Kidney (tissue), 14 donors: Measurements from ENCODE around the gene GPRC5D. TPM values are rescaled to one million over a fixed set of nuclear protein-coding genes. Genes with fewer than 3 reads are reported as not detected.

Source experiments
- DNase-seq, 5 donors: peaks; one replicate each; pipeline ENCODE4 v3.0.0-alpha.2; 2013 to 2020
- FAIRE-seq: peaks from 2 replicates; lab custom pipeline; 2012; peaks lifted over from hg19 to GRCh38; lab: Jason Lieb, UNC
- H3K27ac ChIP-seq, 2 donors: one replicate each; pipeline ENCODE4 v1.7.0; 2013; ENCODE audit warnings: low read depth in 2 of 2, low read length in 2 of 2, inconsistent platforms in 1 of 2
- H3K27me3 ChIP-seq: one replicate; pipeline ENCODE4 v1.7.1; 2013; ENCODE audit warnings: low read length, inconsistent platforms; ENCODE audit not compliant: control insufficient read depth, insufficient read depth
- H3K36me3 ChIP-seq, 3 donors: one replicate each; pipeline versions ENCODE4 v1.7.0 to v1.7.1; 2013; ENCODE audit warnings: low read length in 3 of 3, control low read depth in 1 of 3, inconsistent platforms in 1 of 3; ENCODE audit not compliant: insufficient read depth in 3 of 3, control insufficient read depth in 2 of 3
- H3K4me1 ChIP-seq, 3 donors: one replicate each; pipeline versions ENCODE4 v1.7.0 to v1.7.1; 2013; ENCODE audit warnings: low read length in 3 of 3, inconsistent platforms in 1 of 3, low read depth in 1 of 3; ENCODE audit not compliant: control insufficient read depth in 2 of 3, insufficient read depth in 2 of 3
- H3K4me3 ChIP-seq, 3 donors: one replicate each; pipeline versions ENCODE4 v1.7.0 to v1.8.1; 2013; ENCODE audit warnings: low read length in 3 of 3, control low read depth in 1 of 3, inconsistent platforms in 1 of 3
- H3K9ac ChIP-seq, 3 donors: one replicate each; pipeline versions ENCODE4 v1.7.0 to v1.7.1; 2013; ENCODE audit warnings: low read length in 3 of 3, control low read depth in 1 of 3, inconsistent platforms in 1 of 3
- H3K9me3 ChIP-seq, 3 donors: one replicate each; pipeline versions ENCODE4 v1.7.0 to v1.7.1; 2013; ENCODE audit warnings: low read length in 3 of 3, control low read depth in 1 of 3, inconsistent platforms in 1 of 3; ENCODE audit not compliant: control insufficient read depth in 2 of 3, insufficient read depth in 1 of 3
- intact Hi-C: fragments of 100-400 bp; cut with DNase I; formaldehyde crosslinking; loops from one replicate; pipeline ENCODE4 v1.11.1; 2022
- polyA plus RNA-seq: library from polyadenylated mRNA; stranded (reverse); fragments of 350-450 nt; fragmentation: Illumina TruSeq; extraction: RNeasy Lipid Tissue Mini Kit (QIAGEN cat#74804); gene quantifications from one replicate; pipeline ENCODE4 v1.2.3, GENCODE V29; 2014; ENCODE audit warnings: low read depth, low replicate concordance; ENCODE audit not compliant: insufficient read depth
- total RNA-seq: library from RNA; stranded (reverse); fragmentation: NEBNext Ultra II Directional; extraction: Animal tissue kit (Norgen Biotek cat#: 25700); gene quantifications from one replicate; pipeline ENCODE4 v1.2.1, GENCODE V29; 2021
- TF ChIP-seq, protein P1 (sequence below): IDR thresholded peaks from 3 replicates; pipeline ENCODE4 v1.5.1; 2012; ENCODE audit warnings: mild to moderate bottlenecking, moderate library complexity, borderline replicate concordance; ENCODE audit not compliant: insufficient read depth; ENCODE audit errors: extremely low read depth
- donor health status: control.
- donor health status: control.
- donor health status: control.
- donor health status: control.
- donor health status: control.
- donor health status: DM: yes; HTN: yes; CAD: no.
- donor health status: Normal renal cell carcinoma (clear cell type).

GPRC5D gene
- total and polyA plus RNA-seq, 2 donors from 2014 or later, result 0.25 TPM; not detected in 1

DNA sequence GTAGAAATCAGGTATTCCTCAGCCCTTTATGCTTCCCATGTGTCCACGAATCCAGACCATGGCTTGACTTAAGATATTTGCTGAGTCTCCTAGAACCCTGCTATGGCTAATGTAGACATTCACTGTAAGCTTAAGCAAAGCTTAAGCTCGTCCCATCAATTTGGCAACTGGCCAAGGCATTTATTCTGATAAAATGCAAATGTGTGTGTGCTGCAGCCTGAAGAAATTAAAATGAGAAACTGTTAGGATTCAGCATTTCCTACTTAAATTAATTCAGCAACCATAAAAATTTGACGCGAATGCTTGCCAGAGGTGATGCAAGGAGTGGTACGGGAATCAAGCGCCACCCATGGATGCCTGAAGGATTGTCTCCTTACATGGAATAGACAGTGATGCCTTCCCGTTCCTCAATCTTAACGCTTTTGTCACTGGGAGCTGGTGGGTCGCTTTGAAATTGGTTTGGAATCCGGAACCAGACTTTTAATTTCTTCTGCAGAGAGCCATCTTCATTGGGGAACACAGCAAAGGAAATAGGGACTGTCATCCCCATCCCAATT is 34.9 kb upstream of the GPRC5D start:
- Histone ChIP-seq H3K4me3 (no peak overlapping the region), H3K4me1 (peaks cover 0 to 2% (median 0%) of the 10 kb centered on the region in 3 donors), H3K27ac (no peak overlapping the region), H3K27me3 (no peaks in the 10 kb centered on the region), H3K9ac (no peak overlapping the region), H3K36me3 (peaks cover 2 to 28% (median 22%) of the 10 kb centered on the region in 3 donors), H3K9me3 (no peaks in the 10 kb centered on the region)
- TF ChIP-seq, protein P1, sequence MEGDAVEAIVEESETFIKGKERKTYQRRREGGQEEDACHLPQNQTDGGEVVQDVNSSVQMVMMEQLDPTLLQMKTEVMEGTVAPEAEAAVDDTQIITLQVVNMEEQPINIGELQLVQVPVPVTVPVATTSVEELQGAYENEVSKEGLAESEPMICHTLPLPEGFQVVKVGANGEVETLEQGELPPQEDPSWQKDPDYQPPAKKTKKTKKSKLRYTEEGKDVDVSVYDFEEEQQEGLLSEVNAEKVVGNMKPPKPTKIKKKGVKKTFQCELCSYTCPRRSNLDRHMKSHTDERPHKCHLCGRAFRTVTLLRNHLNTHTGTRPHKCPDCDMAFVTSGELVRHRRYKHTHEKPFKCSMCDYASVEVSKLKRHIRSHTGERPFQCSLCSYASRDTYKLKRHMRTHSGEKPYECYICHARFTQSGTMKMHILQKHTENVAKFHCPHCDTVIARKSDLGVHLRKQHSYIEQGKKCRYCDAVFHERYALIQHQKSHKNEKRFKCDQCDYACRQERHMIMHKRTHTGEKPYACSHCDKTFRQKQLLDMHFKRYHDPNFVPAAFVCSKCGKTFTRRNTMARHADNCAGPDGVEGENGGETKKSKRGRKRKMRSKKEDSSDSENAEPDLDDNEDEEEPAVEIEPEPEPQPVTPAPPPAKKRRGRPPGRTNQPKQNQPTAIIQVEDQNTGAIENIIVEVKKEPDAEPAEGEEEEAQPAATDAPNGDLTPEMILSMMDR, result no peak
- intact Hi-C loops, result loop anchor here (10.0 kb wide), 1 partner anchor 72 kb away; no protein-coding TSS in a partner anchor
- DNase-seq (peak in 1 of 5 donors; percentile 29), FAIRE-seq (no peak)

DNA sequence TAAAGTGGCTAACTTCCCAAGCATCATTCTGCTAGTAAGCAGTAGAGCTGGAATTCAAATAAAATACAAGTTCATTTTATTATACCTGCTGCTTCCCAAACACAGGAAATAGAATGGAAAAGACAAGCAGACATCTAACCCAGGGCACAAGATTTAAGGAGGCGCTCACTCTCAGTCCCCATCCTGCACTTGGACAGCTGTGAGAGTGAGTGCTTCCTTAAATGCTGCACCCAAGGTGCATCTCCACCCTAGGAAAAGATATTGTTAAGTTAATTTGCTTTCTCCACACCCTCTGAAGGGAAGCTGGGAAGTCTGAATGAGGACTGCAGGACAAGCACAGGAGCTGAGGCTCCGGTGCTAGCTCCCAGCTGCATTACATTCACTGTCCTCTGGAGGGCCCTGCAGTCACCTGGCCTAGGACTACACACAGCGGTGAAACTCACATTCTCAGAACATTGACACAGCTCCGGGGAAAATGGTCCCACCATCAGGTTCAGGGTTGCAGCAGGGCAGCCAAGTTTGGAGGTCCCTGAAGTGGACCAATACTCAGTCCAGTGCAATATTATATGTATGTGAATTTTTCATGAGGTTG is 33.9 kb upstream of the GPRC5D start:
- Histone ChIP-seq H3K9ac (no peak overlapping the region), H3K4me3 (no peak overlapping the region), H3K27me3 (no peaks in the 10 kb centered on the region), H3K27ac (no peak overlapping the region), H3K4me1 (no peaks in the 10 kb centered on the region), H3K36me3 (peaks cover 2 to 30% (median 30%) of the 10 kb centered on the region in 3 donors), H3K9me3 (no peaks in the 10 kb centered on the region)
- TF ChIP-seq, protein P1, result peak; percentile 23
- DNase-seq, result no peak
- no peak for FAIRE-seq
- intact Hi-C loops, result loop anchor here (10.0 kb wide), 1 partner anchor 71 kb away; no protein-coding TSS in a partner anchor

DNA sequence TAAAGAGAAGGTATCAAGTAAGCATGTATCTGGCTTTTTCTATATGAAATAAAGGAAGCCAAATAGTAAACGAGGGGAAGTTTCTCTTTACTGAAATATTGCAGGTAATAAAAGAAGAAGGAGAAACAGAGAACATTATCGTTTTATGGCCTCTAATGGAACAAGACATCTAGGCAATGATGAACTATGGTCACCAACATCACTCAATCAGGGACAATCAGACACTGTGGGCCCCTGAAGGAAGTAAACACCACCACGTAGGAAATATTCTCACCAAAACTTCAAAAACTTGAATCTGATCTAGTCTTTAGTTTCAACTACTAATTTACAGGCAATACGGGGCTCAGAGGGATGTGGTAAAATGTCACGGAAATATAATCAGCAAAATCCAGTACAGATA is 32.2 kb upstream of the GPRC5D start:
- DNase-seq (no peak), FAIRE-seq (no peak)
- no peak overlapping the region for H3K4me3 ChIP-seq
- TF ChIP-seq, protein P1, result no peak
- no peaks in the 10 kb centered on the region for H3K9me3 ChIP-seq
- H3K27ac ChIP-seq, result no peak overlapping the region
- intact Hi-C loops, result loop anchor here (10.0 kb wide), 1 partner anchor 69 kb away; no protein-coding TSS in a partner anchor
- no peak overlapping the region for H3K9ac ChIP-seq
- no peaks in the 10 kb centered on the region for H3K27me3 ChIP-seq
- H3K4me1 ChIP-seq, result no peaks in the 10 kb centered on the region
- peaks cover 2 to 47% (median 37%) of the 10 kb centered on the region in 3 donors for H3K36me3 ChIP-seq
